CD4-positive, alpha-beta T cell (primary cell): ENCODE measurements around the gene MEFV. TPM values are rescaled to one million over a fixed set of nuclear protein-coding genes. Genes with fewer than 3 reads are reported as not detected.

Experiments
- ATAC-seq: fragments of 200-7000 bp; cut with Tn5 transposase; one replicate; pipeline ENCODE4 v1.10.0; 2022; ENCODE audit warnings: mild to moderate bottlenecking; ENCODE audit not compliant: poor library complexity
- CTCF ChIA-PET: fragments of 350-600 bp; sonication (Branson Sonifier 250); formaldehyde crosslinking; loops from one replicate; lab custom pipeline; 2021; ENCODE audit warnings: antibody characterized with exemption, inconsistent platforms; lab: Charles Lee
- POLR2A ChIA-PET: fragments of 350-600 bp; sonication (Branson Sonifier 250); formaldehyde crosslinking; loops from one replicate; lab custom pipeline; 2021; ENCODE audit warnings: antibody characterized with exemption, inconsistent platforms; lab: Charles Lee
- DNase-seq, 14 experiments: peaks; one replicate each; pipeline ENCODE4 v3.0.0-alpha.2; 2013 to 2020; ENCODE audit warnings: mixed read lengths in 2 of 14
- H3K27ac ChIP-seq, 2 donors: one replicate each; pipeline versions ENCODE4 v1.5.1 to v1.7.0; 2013; ENCODE audit warnings: low read length in 2 of 2, low read depth in 1 of 2, mild to moderate bottlenecking in 1 of 2
- H3K27me3 ChIP-seq, 2 experiments: 1 replicate in 1 of 2; 2 replicates in 1 of 2; pipeline versions ENCODE4 v1.6.1 to v1.7.0; 2013; ENCODE audit warnings: low read length in 2 of 2, control low read depth in 1 of 2, mild to moderate bottlenecking in 1 of 2, moderate library complexity in 1 of 2; ENCODE audit not compliant: insufficient read depth in 2 of 2, control insufficient read depth in 1 of 2
- H3K36me3 ChIP-seq: one replicate; pipeline ENCODE4 v1.6.1; 2013; ENCODE audit warnings: low read length, control low read depth; ENCODE audit not compliant: insufficient read depth
- H3K4me1 ChIP-seq: one replicate; pipeline ENCODE4 v1.6.1; 2013; ENCODE audit warnings: low read length, control low read depth; ENCODE audit not compliant: insufficient read depth
- H3K4me3 ChIP-seq: one replicate; pipeline ENCODE4 v1.5.1; 2013; ENCODE audit warnings: mild to moderate bottlenecking, low read length, moderate library complexity
- H3K9me3 ChIP-seq, 2 experiments: 1 replicate in 1 of 2; 2 replicates in 1 of 2; pipeline versions ENCODE4 v1.6.1 to v1.7.0; 2013; ENCODE audit warnings: low read length in 2 of 2, mild to moderate bottlenecking in 2 of 2, control low read depth in 1 of 2, moderate library complexity in 1 of 2; ENCODE audit not compliant: control insufficient read depth in 1 of 2, insufficient read depth in 1 of 2
- H3K27ac Mint-ChIP-seq: one replicate; pipeline ENCODE4 v1.8.0; 2020; ENCODE audit warnings: mixed read lengths
- H3K27me3 Mint-ChIP-seq: one replicate; pipeline ENCODE4 v1.8.0; 2021; ENCODE audit warnings: mixed read lengths
- H3K36me3 Mint-ChIP-seq: one replicate; pipeline ENCODE4 v1.8.0; 2021; ENCODE audit warnings: low read depth, mixed read lengths
- H3K4me1 Mint-ChIP-seq: one replicate; pipeline ENCODE4 v1.8.0; 2021; ENCODE audit warnings: low read depth, mixed read lengths
- H3K4me3 Mint-ChIP-seq: one replicate; pipeline ENCODE4 v1.8.0; 2020; ENCODE audit warnings: mild to moderate bottlenecking, mixed read lengths
- H3K9me3 Mint-ChIP-seq: one replicate; pipeline ENCODE4 v1.8.0; 2020; ENCODE audit warnings: mixed read lengths
- intact Hi-C, 2 experiments: fragments of 100-400 bp; cut with DNase I in 1 of 2; cut with micrococcal nuclease in 1 of 2; formaldehyde crosslinking; loops; one replicate each; pipeline versions ENCODE4 v1.15.1 to v1.9.0; 2023 to 2025; cut with DNase I, micrococcal nuclease
- total RNA-seq, 174 experiments: library from RNA in 2 of 174; stranded (reverse) in 2 of 174; gene quantifications; one replicate each; pipeline ENCODE4 v1.2.3 and lab custom pipeline; 2021 to 2026
- TF ChIP-seq, protein P1 (sequence below): fragments of 200-600 bp; IDR thresholded peaks from one replicate; pipeline ENCODE4 v1.8.0; 2022; ENCODE audit warnings: antibody characterized with exemption, mild to moderate bottlenecking

Gene MEFV
- total RNA-seq, 2 experiments from 2014 or later, result 0.60 to 0.73 TPM

- Histone ChIP-seq H3K4me3 (peak overlapping the region; percentile 93), H3K36me3 (peaks cover 20% of the 10 kb centered on the region), H3K27me3 (no peaks in the 10 kb centered on the region), H3K9me3 (peaks cover 8 to 17% of the 10 kb centered on the region in 2 experiments), H3K4me1 (peaks cover 39% of the 10 kb centered on the region), H3K27ac (peak overlapping the region; percentile 89 to 100)
- POLR2A ChIA-PET, result interaction anchor here (0.7 to 8.8 kb wide), 34 partner anchors 9 to 1127 kb away, joined by 3 to 99 read pairs (median 8); partner anchors contain the start of genes CLUAP1, IL32, MEFV and NAA60
- H3K4me1 Mint-ChIP-seq, result peaks cover 42% of the 10 kb centered on the region
- ATAC-seq (peak; percentile 8), DNase-seq (no peak)
- no peaks in the 10 kb centered on the region for H3K27me3 Mint-ChIP-seq
- peak overlapping the region; percentile 94 for H3K27ac Mint-ChIP-seq
- CTCF ChIA-PET, result interaction anchor here (0.9 kb wide), 1 partner anchor 153 kb away, joined by 3 read pairs; no protein-coding TSS in a partner anchor
- H3K36me3 Mint-ChIP-seq, result peaks cover 45% of the 10 kb centered on the region
- TF ChIP-seq, protein P1, sequence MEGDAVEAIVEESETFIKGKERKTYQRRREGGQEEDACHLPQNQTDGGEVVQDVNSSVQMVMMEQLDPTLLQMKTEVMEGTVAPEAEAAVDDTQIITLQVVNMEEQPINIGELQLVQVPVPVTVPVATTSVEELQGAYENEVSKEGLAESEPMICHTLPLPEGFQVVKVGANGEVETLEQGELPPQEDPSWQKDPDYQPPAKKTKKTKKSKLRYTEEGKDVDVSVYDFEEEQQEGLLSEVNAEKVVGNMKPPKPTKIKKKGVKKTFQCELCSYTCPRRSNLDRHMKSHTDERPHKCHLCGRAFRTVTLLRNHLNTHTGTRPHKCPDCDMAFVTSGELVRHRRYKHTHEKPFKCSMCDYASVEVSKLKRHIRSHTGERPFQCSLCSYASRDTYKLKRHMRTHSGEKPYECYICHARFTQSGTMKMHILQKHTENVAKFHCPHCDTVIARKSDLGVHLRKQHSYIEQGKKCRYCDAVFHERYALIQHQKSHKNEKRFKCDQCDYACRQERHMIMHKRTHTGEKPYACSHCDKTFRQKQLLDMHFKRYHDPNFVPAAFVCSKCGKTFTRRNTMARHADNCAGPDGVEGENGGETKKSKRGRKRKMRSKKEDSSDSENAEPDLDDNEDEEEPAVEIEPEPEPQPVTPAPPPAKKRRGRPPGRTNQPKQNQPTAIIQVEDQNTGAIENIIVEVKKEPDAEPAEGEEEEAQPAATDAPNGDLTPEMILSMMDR, result no peak
- intact Hi-C loops, result loop anchor here (1.0 to 5.0 kb wide), 4 partner anchors 47 to 329 kb away; partner anchors contain the start of genes SLX4 (in 1 of the 2) and ZNF200 (in 1 of the 2)
- H3K4me3 Mint-ChIP-seq, result peak overlapping the region; percentile 96
- peaks cover 9% of the 10 kb centered on the region for H3K9me3 Mint-ChIP-seq
Observed at GRCh38 chr16:3282103-3282729, 25.8 kb upstream of the MEFV start.

GRCh38 chr16:3281222-3281820 lies 24.9 kb upstream of the MEFV start:
- ATAC-seq (no peak), DNase-seq (no peak)
- H3K4me1 Mint-ChIP-seq, result peaks cover 37% of the 10 kb centered on the region
- Histone ChIP-seq H3K9me3 (peaks cover 8 to 17% of the 10 kb centered on the region in 2 experiments), H3K27me3 (no peaks in the 10 kb centered on the region), H3K4me1 (peaks cover 39% of the 10 kb centered on the region), H3K4me3 (no peak overlapping the region), H3K36me3 (peaks cover 13% of the 10 kb centered on the region), H3K27ac (no peak overlapping the region)
- peaks cover 36% of the 10 kb centered on the region for H3K36me3 Mint-ChIP-seq
- POLR2A ChIA-PET, result interaction anchor here (8.8 kb wide), 1 partner anchor 16 kb away, joined by 99 read pairs; no protein-coding TSS in a partner anchor
- intact Hi-C loops, result loop anchor here (5.0 kb wide), 2 partner anchors 64 to 176 kb away; no protein-coding TSS in a partner anchor
- TF ChIP-seq, protein P1, result no peak
- peak overlapping the region; percentile 96 for H3K4me3 Mint-ChIP-seq
- no peaks in the 10 kb centered on the region for H3K27me3 Mint-ChIP-seq
- H3K27ac Mint-ChIP-seq, result peak overlapping the region; percentile 94
- peaks cover 6% of the 10 kb centered on the region for H3K9me3 Mint-ChIP-seq
- CTCF ChIA-PET, result no interaction called here

- no peaks in the 10 kb centered on the region for H3K36me3 ChIP-seq
- TF ChIP-seq, protein P1, result no peak
- no peak overlapping the region for H3K27ac ChIP-seq
- H3K4me1 Mint-ChIP-seq, result no peaks in the 10 kb centered on the region
- POLR2A ChIA-PET, result interaction anchor here (0.6 to 1.3 kb wide), 3 partner anchors 10 to 12 kb away, joined by 3 to 6 read pairs (median 5); no protein-coding TSS in a partner anchor
- no peak overlapping the region for H3K4me3 Mint-ChIP-seq
- peaks cover 7% of the 10 kb centered on the region for H3K9me3 Mint-ChIP-seq
- ATAC-seq, result no peak
- H3K27ac Mint-ChIP-seq, result no peak overlapping the region
- no peak overlapping the region for H3K4me3 ChIP-seq
- H3K36me3 Mint-ChIP-seq, result no peaks in the 10 kb centered on the region
- intact Hi-C loops, result no loop called here
- peaks cover 2% of the 10 kb centered on the region for H3K4me1 ChIP-seq
- H3K9me3 ChIP-seq, result peaks cover 0 to 10% of the 10 kb centered on the region in 2 experiments
- H3K27me3 Mint-ChIP-seq, result no peaks in the 10 kb centered on the region
- CTCF ChIA-PET, result interaction anchor here (0.7 to 1.2 kb wide), 2 partner anchors 9 to 98 kb away, joined by 4 to 5 read pairs; no protein-coding TSS in a partner anchor
- no peaks in the 10 kb centered on the region for H3K27me3 ChIP-seq
- no peak for DNase-seq
Observed at GRCh38 chr16:3276679-3277078, 20.2 kb upstream of the MEFV start.
